Measurements from ENCODE around the gene B3GLCT.
A peak's percentile ranks its signal among the peaks of the same experiment; 100 is the strongest.

B3GLCT gene

GRCh38 chr13:31199849-31200636 is at the start of gene B3GLCT:
Gene B3GLCT (plus strand): TSS chr13:31199975. CDS start chr13:31200085, 110 bp downstream.
- peak; percentile 39 for TF ChIP-seq CTCF (IDR thresholded peaks at IDR 0.05; ENCODE audit: low read depth, low read length)
- peak; percentile 77 to 85 for DNase-seq (ENCODE audit: low read depth in 2 of 2)
- H3K4me3 ChIP-seq (replicated peaks in 1 of 2; ENCODE audit: low read depth in 2 of 2, low read length in 2 of 2) = peak within 1 kb of the TSS; percentile 56 to 66

DNA sequence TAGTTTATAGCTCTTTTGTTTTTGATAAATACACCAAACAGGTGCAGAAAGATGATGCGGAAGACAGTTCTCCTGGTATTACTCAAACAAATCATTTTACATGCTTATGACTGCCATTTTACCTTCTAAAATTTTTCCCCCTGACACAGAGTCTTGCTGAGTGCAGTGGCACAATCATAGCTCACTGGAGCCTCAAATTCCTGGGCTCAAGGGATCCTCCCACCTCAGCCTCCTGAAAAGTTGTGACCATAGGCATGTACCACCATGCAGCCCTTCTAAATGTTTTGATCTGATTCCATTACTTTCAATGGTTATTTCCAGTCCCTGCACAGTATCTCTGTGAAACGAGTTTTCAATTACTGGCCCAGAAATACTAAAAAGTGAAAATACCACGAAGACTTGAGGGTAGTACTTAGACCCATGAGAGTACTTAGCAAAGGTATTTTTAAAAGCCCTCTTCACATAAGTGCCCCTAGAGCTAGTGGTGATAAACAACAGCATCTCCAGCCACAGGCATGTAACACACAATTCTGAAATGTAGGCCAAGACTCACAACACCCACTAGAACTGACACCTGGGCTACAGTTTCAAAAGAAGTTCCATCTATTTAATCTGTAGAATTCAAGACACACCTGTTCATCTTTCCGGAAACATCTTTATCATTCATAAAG is 49.3 kb upstream of the B3GLCT start:
- TF ChIP-seq CTCF (IDR thresholded peaks at IDR 0.05; ENCODE audit: low read depth, low read length) = no peak

GRCh38 chr13:31151837-31152236 is 47.9 kb upstream of the B3GLCT start:
- no peak for DNase-seq (ENCODE audit: low read depth in 2 of 2)
- no peak overlapping the region for H3K4me3 ChIP-seq (replicated peaks in 1 of 2; ENCODE audit: low read depth in 2 of 2, low read length in 2 of 2)
- no peak for TF ChIP-seq CTCF (IDR thresholded peaks at IDR 0.05; ENCODE audit: low read depth, low read length)

More for the DNA sequence above, 49.3 kb upstream of the B3GLCT start:
- DNase-seq (ENCODE audit: low read depth in 2 of 2) = no peak
- no peak overlapping the region for H3K4me3 ChIP-seq (replicated peaks in 1 of 2; ENCODE audit: low read depth in 2 of 2, low read length in 2 of 2)

DNA sequence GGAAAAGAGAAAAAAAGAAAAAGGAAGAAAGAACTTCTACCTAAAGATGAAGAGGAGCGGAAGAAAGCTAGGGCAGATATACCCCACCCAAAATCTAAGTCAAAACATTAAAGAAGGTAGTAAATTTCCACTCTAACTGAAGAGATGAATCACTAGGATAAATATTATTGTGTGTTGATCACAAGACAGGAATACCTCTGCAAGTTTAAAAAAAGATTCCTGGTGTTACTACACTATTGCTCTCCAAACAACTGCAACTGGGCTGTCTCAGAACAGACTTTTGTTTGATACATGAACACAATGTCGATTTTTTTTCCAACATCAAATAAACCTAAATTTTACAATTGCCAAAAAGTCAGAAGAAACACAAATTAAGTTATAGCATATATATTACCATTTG is 44.8 kb upstream of the B3GLCT start:
- no peak overlapping the region for H3K4me3 ChIP-seq (replicated peaks in 1 of 2; ENCODE audit: low read depth in 2 of 2, low read length in 2 of 2)
- DNase-seq (ENCODE audit: low read depth in 2 of 2) = no peak
- no peak for TF ChIP-seq CTCF (IDR thresholded peaks at IDR 0.05; ENCODE audit: low read depth, low read length)

DNA sequence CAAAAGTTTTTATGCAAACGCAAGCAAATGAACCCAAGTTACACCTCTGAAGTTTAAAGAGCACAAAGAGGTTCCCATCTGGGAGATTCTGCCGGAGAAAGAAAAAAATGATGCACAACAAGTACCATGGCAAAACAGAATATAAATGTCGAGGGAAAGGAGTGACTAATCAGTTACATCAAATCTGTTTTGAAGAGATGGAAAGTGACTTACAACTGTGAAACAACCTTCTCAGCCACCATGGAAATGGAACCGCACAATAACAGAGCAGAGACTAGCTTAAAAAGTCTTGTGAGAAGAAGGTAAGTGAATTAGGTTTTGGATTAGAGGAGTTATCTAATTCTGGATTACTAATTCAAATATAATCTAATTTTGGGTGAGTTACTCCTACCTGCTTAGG is 40.5 kb upstream of the B3GLCT start:
- no peak for TF ChIP-seq CTCF (IDR thresholded peaks at IDR 0.05; ENCODE audit: low read depth, low read length)
- DNase-seq (ENCODE audit: low read depth in 2 of 2) = no peak
- peak overlapping the region in 1 of 2 donors; percentile 94 for H3K4me3 ChIP-seq (replicated peaks in 1 of 2; ENCODE audit: low read depth in 2 of 2, low read length in 2 of 2)

- no peak for TF ChIP-seq CTCF (IDR thresholded peaks at IDR 0.05; ENCODE audit: low read depth, low read length)
- peak; percentile 73 to 84 for DNase-seq (ENCODE audit: low read depth in 2 of 2)
- peak overlapping the region; percentile 94 to 99 for H3K4me3 ChIP-seq (replicated peaks in 1 of 2; ENCODE audit: low read depth in 2 of 2, low read length in 2 of 2)
Observed at GRCh38 chr13:31160857-31161556, 38.8 kb upstream of the B3GLCT start.

All from cardiac fibroblast (primary cell).